Trophoblast cell (in vitro differentiated cells and primary cell): ENCODE data around the gene PPP4R3B.

Experiments
- DNase-seq, 2 donors: peaks; one replicate each; pipeline ENCODE4 v3.0.0-alpha.2; 2016
- H2AFZ ChIP-seq: 2 replicates; pipeline ENCODE4 v1.6.1; 2013; ENCODE audit warnings: low read length, moderate library complexity, mild to moderate bottlenecking; ENCODE audit not compliant: insufficient read depth, poor library complexity
- H2AK5ac ChIP-seq: 2 replicates; pipeline ENCODE4 v1.6.1; 2013; ENCODE audit warnings: mild to moderate bottlenecking, low read length
- H2BK120ac ChIP-seq: 2 replicates; pipeline ENCODE4 v1.6.1; 2013; ENCODE audit warnings: low read length, mild to moderate bottlenecking, moderate library complexity; ENCODE audit not compliant: insufficient read depth, poor library complexity
- H2BK12ac ChIP-seq: 2 replicates; pipeline ENCODE4 v1.6.1; 2013; ENCODE audit warnings: mild to moderate bottlenecking, low read length, moderate library complexity
- H2BK5ac ChIP-seq: 2 replicates; pipeline ENCODE4 v1.6.1; 2013; ENCODE audit warnings: low read length, low read depth, moderate library complexity, mild to moderate bottlenecking; ENCODE audit not compliant: poor library complexity
- H3K14ac ChIP-seq: 2 replicates; pipeline ENCODE4 v1.6.1; 2013; ENCODE audit warnings: mild to moderate bottlenecking, low read length
- H3K18ac ChIP-seq: 2 replicates; pipeline ENCODE4 v1.6.1; 2013; ENCODE audit warnings: mild to moderate bottlenecking, low read length
- H3K23ac ChIP-seq: 2 replicates; pipeline ENCODE4 v1.6.1; 2013; ENCODE audit warnings: low read length
- H3K27ac ChIP-seq: 2 replicates; pipeline ENCODE4 v1.5.1; 2013; ENCODE audit warnings: low read depth, mild to moderate bottlenecking, inconsistent platforms, low read length, moderate library complexity
- H3K27me3 ChIP-seq: 2 replicates; pipeline ENCODE4 v1.6.1; 2013; ENCODE audit warnings: inconsistent platforms, mild to moderate bottlenecking, low read length, moderate library complexity; ENCODE audit not compliant: insufficient read depth
- H3K36me3 ChIP-seq, 2 experiments: 1 replicate in 1 of 2; 2 replicates in 1 of 2; pipeline ENCODE4 v1.6.1; 2013; ENCODE audit warnings: low read length in 2 of 2, mild to moderate bottlenecking in 2 of 2, moderate library complexity in 1 of 2; ENCODE audit not compliant: insufficient read depth in 2 of 2, control insufficient read depth in 1 of 2
- H3K4ac ChIP-seq: 2 replicates; pipeline ENCODE4 v1.6.1; 2013; ENCODE audit warnings: low read depth, mild to moderate bottlenecking, low read length, moderate library complexity
- H3K4me1 ChIP-seq, 2 experiments: 1 replicate in 1 of 2; 2 replicates in 1 of 2; pipeline ENCODE4 v1.6.1; 2013; ENCODE audit warnings: low read length in 2 of 2, mild to moderate bottlenecking in 2 of 2, moderate library complexity in 1 of 2; ENCODE audit not compliant: insufficient read depth in 2 of 2, control insufficient read depth in 1 of 2
- H3K4me2 ChIP-seq: 2 replicates; pipeline ENCODE4 v1.6.1; 2013; ENCODE audit warnings: inconsistent platforms, mild to moderate bottlenecking, low read length, moderate library complexity
- H3K4me3 ChIP-seq: 2 replicates; pipeline ENCODE4 v1.5.1; 2013; ENCODE audit warnings: mild to moderate bottlenecking, low read depth, low read length, inconsistent platforms
- H3K79me1 ChIP-seq: one replicate; pipeline ENCODE4 v1.6.1; 2013; ENCODE audit warnings: low read length
- H3K79me2 ChIP-seq: 2 replicates; pipeline ENCODE4 v1.6.1; 2013; ENCODE audit warnings: low read length, mild to moderate bottlenecking; ENCODE audit not compliant: control insufficient read depth, insufficient read depth, poor library complexity
- H3K9ac ChIP-seq: 2 replicates; pipeline ENCODE4 v1.6.1; 2013; ENCODE audit warnings: mild to moderate bottlenecking, low read length
- H3K9me3 ChIP-seq: 2 replicates; pipeline ENCODE4 v1.6.1; 2013; ENCODE audit warnings: low read depth, mild to moderate bottlenecking, control low read depth, inconsistent platforms, low read length; ENCODE audit not compliant: insufficient read depth
- H4K12ac ChIP-seq: 2 replicates; pipeline ENCODE4 v1.6.1; 2013; ENCODE audit warnings: low read depth, mild to moderate bottlenecking, low read length, moderate library complexity
- H4K8ac ChIP-seq: 2 replicates; pipeline ENCODE4 v1.6.1; 2013; ENCODE audit warnings: low read depth, mild to moderate bottlenecking, low read length, moderate library complexity
- H4K91ac ChIP-seq: one replicate; pipeline ENCODE4 v1.6.1; 2013; ENCODE audit warnings: low read depth, mild to moderate bottlenecking, low read length, moderate library complexity
- WGBS: extraction: QIAGEN DNeasy Blood & Tissue Kit; methylation state at CpG from one replicate; pipeline ENCODE4 v1.1.7; 2013; ENCODE audit warnings: missing lambda C conversion rate; ENCODE audit not compliant: insufficient read length, insufficient coverage; ENCODE audit errors: extremely low coverage; 5-methylcytosine and 5-hydroxymethylcytosine counted together

Gene PPP4R3B

DNA sequence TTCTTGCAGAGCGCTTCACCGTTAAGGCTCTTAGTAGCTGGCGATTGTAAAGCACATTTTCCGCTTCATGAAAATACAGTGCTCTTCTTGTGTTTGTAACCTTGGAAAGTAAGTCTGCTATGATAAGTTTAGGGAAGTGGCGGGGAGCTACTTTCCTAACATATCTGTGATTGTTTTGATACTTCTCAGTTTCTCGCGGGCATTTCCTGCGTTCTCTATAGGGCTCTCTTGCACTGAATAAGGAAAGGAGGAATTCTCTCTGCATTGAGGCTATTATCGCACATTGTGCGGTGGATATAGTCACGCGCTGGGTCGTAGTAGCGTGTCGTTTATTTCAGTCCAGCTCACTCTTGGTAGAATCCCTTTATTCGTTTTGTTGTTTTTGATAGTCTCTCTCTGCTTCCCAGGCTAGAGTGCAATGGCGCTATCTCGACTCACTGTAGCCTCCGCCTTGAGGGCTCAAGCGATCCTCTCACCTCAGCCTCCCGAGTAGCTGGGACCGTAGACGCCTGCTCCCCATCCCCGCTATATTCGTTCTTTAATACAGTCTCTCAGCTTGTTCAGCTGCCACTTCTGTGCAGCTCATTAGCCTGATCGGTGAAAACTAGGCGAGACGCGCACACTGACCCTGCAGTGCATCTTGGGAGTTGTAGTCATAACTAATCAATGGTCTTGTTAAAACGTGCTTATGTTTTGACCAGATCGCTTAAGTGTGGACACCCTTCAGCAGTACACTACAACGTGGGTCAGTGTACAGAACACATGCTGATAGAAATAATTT, 1.0 kb upstream of the PPP4R3B start:
- Histone ChIP-seq H3K23ac (no peak overlapping the region), H2BK5ac (no peak overlapping the region), H2AFZ (peak overlapping the region; percentile 66), H3K27ac (peak overlapping the region; percentile 40), H3K4me3 (peak overlapping the region; percentile 89), H2BK120ac (no peak overlapping the region), H3K14ac (no peak overlapping the region), H3K79me1 (peaks cover 7% of the 10 kb centered on the region), H3K4me2 (peak overlapping the region; percentile 84), H4K12ac (no peak overlapping the region), H4K91ac (no peak overlapping the region), H3K4ac (peak overlapping the region; percentile 16), H3K4me1 (peaks cover 0 to 3% of the 10 kb centered on the region in 2 experiments), H2AK5ac (no peak overlapping the region), H2BK12ac (no peak overlapping the region), H4K8ac (peak overlapping the region; percentile 88), H3K27me3 (no peaks in the 10 kb centered on the region), H3K79me2 (peaks cover 7% of the 10 kb centered on the region), H3K36me3 (peaks cover 0 to 4% of the 10 kb centered on the region in 2 experiments), H3K9me3 (peaks cover 3% of the 10 kb centered on the region), H3K18ac (no peak overlapping the region), H3K9ac (peak overlapping the region; percentile 96)
- WGBS = no CpG with 5 or more reads among the region's 32 CpGs
- DNase-seq = peak; percentile 36 to 68

- WGBS = no CpG with 5 or more reads among the region's 10 CpGs
- H2AK5ac ChIP-seq = no peak overlapping the region
Measured at GRCh38 chr2:55618025-55618274, 528 bp upstream of the PPP4R3B start.

DNA sequence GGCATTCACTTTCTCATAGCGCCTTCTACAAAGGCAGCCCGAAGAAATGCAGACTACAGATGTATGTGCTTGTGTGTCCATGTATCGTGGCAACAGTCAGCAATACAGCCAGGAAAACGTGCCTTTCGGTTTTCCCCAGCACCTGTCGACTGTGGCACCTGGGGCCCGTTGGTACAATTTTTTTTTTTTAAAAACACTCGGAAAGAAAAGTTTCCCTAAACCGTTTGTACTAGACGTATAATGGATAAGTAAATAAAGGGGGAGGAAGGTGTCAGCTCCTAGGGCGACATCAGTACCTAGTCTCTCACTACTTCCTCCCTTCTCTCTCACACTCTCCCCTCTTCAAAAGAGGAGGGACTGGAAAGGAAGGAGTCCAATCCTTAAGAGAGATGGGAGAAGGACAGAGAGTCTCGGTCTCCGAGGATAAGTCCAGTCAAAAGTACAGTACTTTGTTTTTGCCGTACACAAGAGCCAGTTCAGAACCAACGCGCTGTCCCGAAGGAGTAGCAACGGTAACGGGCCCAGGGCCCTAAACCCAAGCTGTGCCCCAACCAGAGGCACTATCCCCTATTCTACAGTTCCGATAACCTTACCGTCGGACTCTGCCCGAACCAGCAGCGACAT, 759 bp downstream of the PPP4R3B start:
- peak overlapping the region; percentile 97 for H4K8ac ChIP-seq
- peak overlapping the region; percentile 60 for H3K4me2 ChIP-seq
- peak overlapping the region; percentile 99 for H3K9ac ChIP-seq
- peak overlapping the region; percentile 84 for H4K12ac ChIP-seq
- H3K4ac ChIP-seq = peak overlapping the region; percentile 85
- no peaks in the 10 kb centered on the region for H3K27me3 ChIP-seq
- H3K27ac ChIP-seq = peak overlapping the region; percentile 85
- peaks cover 3% of the 10 kb centered on the region for H3K9me3 ChIP-seq
- H2BK12ac ChIP-seq = no peak overlapping the region
- peak; percentile 74 to 85 for DNase-seq
- peak overlapping the region; percentile 97 for H3K14ac ChIP-seq
- H3K79me1 ChIP-seq = peaks cover 7% of the 10 kb centered on the region
- H3K18ac ChIP-seq = peak overlapping the region; percentile 89
- H3K4me3 ChIP-seq = peak overlapping the region; percentile 100
- H3K79me2 ChIP-seq = peaks cover 7% of the 10 kb centered on the region
- WGBS = no CpG with 5 or more reads among the region's 24 CpGs
- H3K36me3 ChIP-seq = peaks cover 7 to 9% of the 10 kb centered on the region in 2 experiments
- peaks cover 0 to 3% of the 10 kb centered on the region in 2 experiments for H3K4me1 ChIP-seq
- peak overlapping the region; percentile 80 for H2BK120ac ChIP-seq
- H3K23ac ChIP-seq = no peak overlapping the region
- H2AFZ ChIP-seq = peak overlapping the region; percentile 62
- H4K91ac ChIP-seq = peak overlapping the region; percentile 91
- H2AK5ac ChIP-seq = peak overlapping the region; percentile 14
- H2BK5ac ChIP-seq = peak overlapping the region; percentile 91

More at GRCh38 chr2:55618025-55618274, 528 bp upstream of the PPP4R3B start:
- H4K12ac ChIP-seq = peak overlapping the region; percentile 47
- H3K23ac ChIP-seq = no peak overlapping the region
- peak overlapping the region; percentile 40 for H3K27ac ChIP-seq
- peak overlapping the region; percentile 34 for H3K4ac ChIP-seq
- H3K79me1 ChIP-seq = peaks cover 7% of the 10 kb centered on the region
- H3K79me2 ChIP-seq = peaks cover 7% of the 10 kb centered on the region
- H3K4me2 ChIP-seq = peak overlapping the region; percentile 84
- peak overlapping the region; percentile 66 for H2AFZ ChIP-seq
- no peak for DNase-seq
- peaks cover 0 to 4% of the 10 kb centered on the region in 2 experiments for H3K36me3 ChIP-seq
- H4K8ac ChIP-seq = peak overlapping the region; percentile 88
- H3K18ac ChIP-seq = no peak overlapping the region
- H3K4me3 ChIP-seq = peak overlapping the region; percentile 89
- peak overlapping the region; percentile 42 for H3K14ac ChIP-seq
- H2BK12ac ChIP-seq = no peak overlapping the region
- H4K91ac ChIP-seq = no peak overlapping the region
- no peak overlapping the region for H2BK5ac ChIP-seq
- no peaks in the 10 kb centered on the region for H3K27me3 ChIP-seq
- peak overlapping the region; percentile 96 for H3K9ac ChIP-seq
- H3K9me3 ChIP-seq = peaks cover 3% of the 10 kb centered on the region
- H3K4me1 ChIP-seq = peaks cover 0 to 3% of the 10 kb centered on the region in 2 experiments
- H2BK120ac ChIP-seq = no peak overlapping the region

DNA sequence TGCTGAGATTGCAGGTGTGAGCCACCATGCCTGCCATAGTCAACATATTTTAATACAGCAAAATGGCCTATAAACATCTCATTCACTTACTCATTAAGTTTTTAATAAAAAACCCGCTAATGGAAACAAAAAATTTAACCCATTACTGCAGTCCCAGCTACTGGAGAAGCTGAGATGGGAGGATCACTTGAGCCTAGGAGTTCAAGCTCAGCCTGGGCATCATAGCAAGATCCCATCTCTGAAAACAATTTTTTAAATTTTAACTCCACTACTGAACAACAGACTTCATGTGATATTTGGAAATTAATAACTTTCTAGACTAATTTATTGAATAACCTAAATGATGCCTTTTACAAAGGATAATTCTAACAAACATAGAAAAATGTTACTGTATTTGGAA, 5.4 kb downstream of the PPP4R3B start:
- no CpG with 5 or more reads among the region's 1 CpG for WGBS

More for the DNA sequence above, 5.4 kb downstream of the PPP4R3B start:
- H3K9me3 ChIP-seq = peaks cover 1% of the 10 kb centered on the region
- H3K4me2 ChIP-seq = no peak overlapping the region
- H4K8ac ChIP-seq = no peak overlapping the region
- H2BK120ac ChIP-seq = no peak overlapping the region
- H3K9ac ChIP-seq = no peak overlapping the region
- peaks cover under 1% of the 10 kb centered on the region for H3K79me1 ChIP-seq
- H3K18ac ChIP-seq = no peak overlapping the region
- H2BK5ac ChIP-seq = no peak overlapping the region
- no peak overlapping the region for H2AK5ac ChIP-seq
- no peak overlapping the region for H3K4me3 ChIP-seq
- no peak overlapping the region for H3K14ac ChIP-seq
- no peaks in the 10 kb centered on the region for H3K4me1 ChIP-seq
- H3K4ac ChIP-seq = no peak overlapping the region
- H3K36me3 ChIP-seq = peaks cover 12 to 15% of the 10 kb centered on the region in 2 experiments
- H2BK12ac ChIP-seq = no peak overlapping the region
- H3K23ac ChIP-seq = no peak overlapping the region
- no peak overlapping the region for H4K12ac ChIP-seq
- H3K27me3 ChIP-seq = no peaks in the 10 kb centered on the region
- H2AFZ ChIP-seq = no peak overlapping the region
- no peak overlapping the region for H3K27ac ChIP-seq
- H4K91ac ChIP-seq = no peak overlapping the region
- H3K79me2 ChIP-seq = peaks cover 6% of the 10 kb centered on the region
- DNase-seq = no peak
